ENCODE data around the gene BRSK2.
"Not testable (repeated sequence)": the region's sequence is repeated elsewhere in the genome, so short reads cannot be mapped to it uniquely, and the experiment has no call there.

The BRSK2 gene

GRCh38 chr11:1344056-1344635 lies 45.6 kb upstream of the BRSK2 start:
- ChIA-PET POLR2A (no interaction called here), CTCF (no interaction called here)
- no peak for DNase-seq (ENCODE audit: extremely low spot score)
- no peak for TF ChIP-seq FOXK2 (IDR thresholded peaks at IDR 0.05)
- no peak for TF ChIP-seq TARDBP (IDR thresholded peaks at IDR 0.05)
- TF ChIP-seq ARNT (IDR thresholded peaks at IDR 0.05), result no peak
- no peak for TF ChIP-seq L3MBTL2 (conservative IDR thresholded peaks at IDR 0.05)
- no peak for TF ChIP-seq SP1 (IDR thresholded peaks at IDR 0.05)
- no peak for TF ChIP-seq ZNF384 (IDR thresholded peaks at IDR 0.05)
- no peak for TF ChIP-seq NFRKB (IDR thresholded peaks at IDR 0.05)

GRCh38 chr11:1345737-1346513 lies 43.8 kb upstream of the BRSK2 start:
- TF ChIP-seq ARNT (IDR thresholded peaks at IDR 0.05), result no peak
- TF ChIP-seq L3MBTL2 (conservative IDR thresholded peaks at IDR 0.05), result no peak
- TF ChIP-seq LEF1 (IDR thresholded peaks at IDR 0.05; ENCODE audit: borderline replicate concordance), result no peak
- TF ChIP-seq HDGF (IDR thresholded peaks at IDR 0.05; ENCODE audit: borderline replicate concordance), result no peak
- TF ChIP-seq SP1 (IDR thresholded peaks at IDR 0.05), result no peak
- no peak for TF ChIP-seq TARDBP (IDR thresholded peaks at IDR 0.05)
- no peak for TF ChIP-seq ELF4 (IDR thresholded peaks at IDR 0.05)
- TF ChIP-seq FOXM1 (IDR thresholded peaks at IDR 0.05; ENCODE audit: borderline replicate concordance), result no peak
- no peak for TF ChIP-seq ZNF384 (IDR thresholded peaks at IDR 0.05)
- no peak for TF ChIP-seq PKNOX1 (IDR thresholded peaks at IDR 0.05)
- no peak for TF ChIP-seq SUZ12 (IDR thresholded peaks at IDR 0.05)
- TF ChIP-seq BHLHE40 (IDR thresholded peaks at IDR 0.05; ENCODE audit: borderline replicate concordance), result no peak
- TF ChIP-seq NFRKB (IDR thresholded peaks at IDR 0.05), result no peak
- no peak for TF ChIP-seq CTBP1 (IDR thresholded peaks at IDR 0.05; ENCODE audit: borderline replicate concordance)
- TF ChIP-seq FOXA1 (IDR thresholded peaks at IDR 0.05), result no peak
- ChIA-PET CTCF (no interaction called here), POLR2A (no interaction called here)
- DNase-seq (ENCODE audit: extremely low spot score), result no peak

GRCh38 chr11:1346669-1347390 lies 42.9 kb upstream of the BRSK2 start:
- DNase-seq (ENCODE audit: extremely low spot score), result no peak
- TF ChIP-seq SP1 (IDR thresholded peaks at IDR 0.05), result no peak
- TF ChIP-seq ARNT (IDR thresholded peaks at IDR 0.05), result no peak
- no peak for TF ChIP-seq FOXM1 (IDR thresholded peaks at IDR 0.05; ENCODE audit: borderline replicate concordance)
- TF ChIP-seq TARDBP (IDR thresholded peaks at IDR 0.05), result no peak
- no peak for TF ChIP-seq BHLHE40 (IDR thresholded peaks at IDR 0.05; ENCODE audit: borderline replicate concordance)
- no peak for TF ChIP-seq ZNF384 (IDR thresholded peaks at IDR 0.05)
- no peak for TF ChIP-seq PKNOX1 (IDR thresholded peaks at IDR 0.05)
- no peak for TF ChIP-seq FOXA1 (IDR thresholded peaks at IDR 0.05)
- TF ChIP-seq FOXK2 (IDR thresholded peaks at IDR 0.05), result no peak
- TF ChIP-seq LEF1 (IDR thresholded peaks at IDR 0.05; ENCODE audit: borderline replicate concordance), result no peak
- no peak for TF ChIP-seq SUZ12 (IDR thresholded peaks at IDR 0.05)
- no peak for TF ChIP-seq CTBP1 (IDR thresholded peaks at IDR 0.05; ENCODE audit: borderline replicate concordance)
- no peak for TF ChIP-seq ELF4 (IDR thresholded peaks at IDR 0.05)
- no peak for TF ChIP-seq NFRKB (IDR thresholded peaks at IDR 0.05)
- no peak for TF ChIP-seq HDGF (IDR thresholded peaks at IDR 0.05; ENCODE audit: borderline replicate concordance)
- TF ChIP-seq L3MBTL2 (conservative IDR thresholded peaks at IDR 0.05), result no peak
- POLR2A ChIA-PET, result no interaction called here
- CTCF ChIA-PET, result no interaction called here

- POLR2A ChIA-PET; DNase-seq (ENCODE audit: extremely low spot score); CTCF ChIA-PET: not testable (repeated sequence)
Observed at GRCh38 chr11:1347411-1347999, 42.2 kb upstream of the BRSK2 start.

GRCh38 chr11:1348146-1348795 lies 41.5 kb upstream of the BRSK2 start:
- TF ChIP-seq ELF4 (IDR thresholded peaks at IDR 0.05) (no peak), SUZ12 (IDR thresholded peaks at IDR 0.05) (no peak), SP1 (IDR thresholded peaks at IDR 0.05) (no peak), FOXA1 (IDR thresholded peaks at IDR 0.05) (no peak), NFRKB (IDR thresholded peaks at IDR 0.05) (no peak), LEF1 (IDR thresholded peaks at IDR 0.05; ENCODE audit: borderline replicate concordance) (no peak)
- no peak for DNase-seq (ENCODE audit: extremely low spot score)
- POLR2A ChIA-PET, result no interaction called here
- CTCF ChIA-PET, result no interaction called here

GRCh38 chr11:1348796-1349326 lies 40.9 kb upstream of the BRSK2 start:
- ChIA-PET POLR2A (no interaction called here), CTCF (no interaction called here)
- TF ChIP-seq BHLHE40 (IDR thresholded peaks at IDR 0.05; ENCODE audit: borderline replicate concordance), result no peak
- no peak for TF ChIP-seq FOXA1 (IDR thresholded peaks at IDR 0.05)
- TF ChIP-seq CTBP1 (IDR thresholded peaks at IDR 0.05; ENCODE audit: borderline replicate concordance), result no peak
- no peak for TF ChIP-seq ELF4 (IDR thresholded peaks at IDR 0.05)
- no peak for TF ChIP-seq ZNF384 (IDR thresholded peaks at IDR 0.05)
- no peak for TF ChIP-seq SP1 (IDR thresholded peaks at IDR 0.05)
- no peak for TF ChIP-seq HDGF (IDR thresholded peaks at IDR 0.05; ENCODE audit: borderline replicate concordance)
- TF ChIP-seq NFRKB (IDR thresholded peaks at IDR 0.05), result no peak
- TF ChIP-seq FOXM1 (IDR thresholded peaks at IDR 0.05; ENCODE audit: borderline replicate concordance), result no peak
- no peak for TF ChIP-seq TARDBP (IDR thresholded peaks at IDR 0.05)
- no peak for TF ChIP-seq L3MBTL2 (conservative IDR thresholded peaks at IDR 0.05)
- no peak for TF ChIP-seq FOXK2 (IDR thresholded peaks at IDR 0.05)
- no peak for TF ChIP-seq LEF1 (IDR thresholded peaks at IDR 0.05; ENCODE audit: borderline replicate concordance)
- DNase-seq (ENCODE audit: extremely low spot score), result no peak
